ENCODE results near the gene HDHD5. TPM values are rescaled to one million over a fixed set of nuclear protein-coding genes. Genes with fewer than 3 reads are reported as not detected.

The HDHD5 gene
- total RNA-seq, 3 donors from 2014 or later (not counting 1 experiment from before 2014, with no cell fraction given), result 12.0 to 16.5 (median 13.5) TPM

DNA sequence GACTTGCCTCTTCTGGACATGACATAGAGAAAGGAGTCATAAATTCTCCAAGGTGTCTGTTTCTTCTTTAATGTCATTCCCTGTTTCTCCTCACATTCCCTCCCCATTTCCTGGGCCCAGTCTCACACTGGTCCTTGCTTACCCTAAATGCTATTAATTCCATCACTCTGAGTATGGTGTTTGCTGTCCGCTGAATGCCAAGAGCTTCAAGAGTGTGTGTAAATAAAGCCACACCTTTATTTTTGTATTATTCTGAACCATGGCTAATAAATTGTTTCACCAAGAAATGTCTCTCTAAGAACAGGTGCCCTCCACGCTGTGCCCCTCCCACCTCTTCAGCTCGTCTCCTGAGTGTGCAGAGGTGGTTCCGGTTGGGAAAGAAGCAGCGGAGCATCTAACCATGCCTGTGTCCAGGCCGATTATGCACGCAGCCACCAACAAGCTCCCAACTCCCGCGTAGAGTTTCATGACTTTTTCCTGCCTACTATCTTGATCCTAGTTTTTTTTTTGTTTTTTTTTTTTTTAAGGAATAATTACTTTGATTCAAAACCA is 46.5 kb downstream of the HDHD5 start:
- Mint-ChIP-seq H3K36me3 (no peaks in the 10 kb centered on the region), H3K9me3 (no peaks in the 10 kb centered on the region), H3K27me3 (ENCODE audit: low read depth in 2 of 2) (no peaks in the 10 kb centered on the region), H3K4me3 (no peak overlapping the region), H3K4me1 (peaks cover 28 to 52% of the 10 kb centered on the region in 2 donors), H3K27ac (peak overlapping the region; percentile 10)
- no peaks in the 10 kb centered on the region for H3K27me3 ChIP-seq (ENCODE audit: control insufficient read depth, insufficient read depth, low read length)
- peaks cover 31% of the 10 kb centered on the region for H3K4me1 ChIP-seq (ENCODE audit: control insufficient read depth, insufficient read depth, low read length)
- H3K36me3 ChIP-seq (ENCODE audit: control insufficient read depth, insufficient read depth, low read length), result peaks cover 25% of the 10 kb centered on the region
- no peak overlapping the region for H3K4me3 ChIP-seq (ENCODE audit: low read length)
- no peak for ATAC-seq
- intact Hi-C loops (cut with micrococcal nuclease), result no loop called here
- WGBS (ENCODE audit: insufficient coverage), result 93% methylated on average over 9 of the region's 9 CpGs
- no peak for DNase-seq
- no peaks in the 10 kb centered on the region for H3K9me3 ChIP-seq (ENCODE audit: control insufficient read depth, insufficient read depth, low read length)
- H3K27ac ChIP-seq (ENCODE audit: low read length), result no peak overlapping the region
- no peak for TF ChIP-seq CTCF (IDR thresholded peaks at IDR 0.05)

- Mint-ChIP-seq H3K27me3 (ENCODE audit: low read depth in 2 of 2) (no peaks in the 10 kb centered on the region), H3K9me3 (no peaks in the 10 kb centered on the region), H3K4me1 (peaks cover 13 to 45% of the 10 kb centered on the region in 2 donors), H3K27ac (no peak overlapping the region), H3K36me3 (no peaks in the 10 kb centered on the region), H3K4me3 (no peak overlapping the region)
- Histone ChIP-seq H3K4me3 (ENCODE audit: low read length) (no peak overlapping the region), H3K27me3 (ENCODE audit: control insufficient read depth, insufficient read depth, low read length) (no peaks in the 10 kb centered on the region), H3K36me3 (ENCODE audit: control insufficient read depth, insufficient read depth, low read length) (peaks cover 39% of the 10 kb centered on the region), H3K9me3 (ENCODE audit: control insufficient read depth, insufficient read depth, low read length) (no peaks in the 10 kb centered on the region), H3K4me1 (ENCODE audit: control insufficient read depth, insufficient read depth, low read length) (peaks cover 30% of the 10 kb centered on the region), H3K27ac (ENCODE audit: low read length) (no peak overlapping the region)
- no peak for DNase-seq
- intact Hi-C loops (cut with micrococcal nuclease), result no loop called here
- TF ChIP-seq CTCF (IDR thresholded peaks at IDR 0.05), result no peak
- ATAC-seq, result no peak
- 91% methylated on average over 13 of the region's 13 CpGs for WGBS (ENCODE audit: insufficient coverage)
These were observed 48.1 kb downstream of the HDHD5 start for GRCh38 chr22:17110791-17111550.

DNA sequence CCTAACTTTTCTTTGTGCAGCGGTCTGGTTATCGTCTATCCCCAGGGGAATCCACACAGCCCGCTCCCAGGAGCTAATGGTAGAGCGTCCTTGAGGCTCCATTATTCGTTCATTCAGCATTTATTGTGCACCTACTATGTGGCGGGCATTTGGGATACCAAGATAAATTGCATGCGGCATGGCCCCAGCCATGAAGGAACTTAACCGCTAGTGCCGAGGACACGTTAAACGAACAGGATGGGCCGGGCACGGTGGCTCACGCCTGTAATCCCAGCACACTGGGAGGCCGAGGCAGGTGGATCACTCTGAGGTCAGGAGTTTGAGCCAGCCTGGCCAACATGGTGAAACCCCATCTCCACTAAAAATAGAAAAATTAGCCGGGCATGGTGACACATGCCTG is 49.1 kb downstream of the HDHD5 start:
- WGBS (ENCODE audit: insufficient coverage), result 90% methylated on average over 16 of the region's 16 CpGs
- Mint-ChIP-seq H3K4me1 (peaks cover 3 to 39% of the 10 kb centered on the region in 2 donors), H3K9me3 (no peaks in the 10 kb centered on the region), H3K27ac (no peak overlapping the region), H3K36me3 (no peaks in the 10 kb centered on the region), H3K27me3 (ENCODE audit: low read depth in 2 of 2) (no peaks in the 10 kb centered on the region), H3K4me3 (no peak overlapping the region)
- DNase-seq (no peak), ATAC-seq (no peak)
- H3K36me3 ChIP-seq (ENCODE audit: control insufficient read depth, insufficient read depth, low read length), result peaks cover 48% of the 10 kb centered on the region
- H3K27me3 ChIP-seq (ENCODE audit: control insufficient read depth, insufficient read depth, low read length), result no peaks in the 10 kb centered on the region
- H3K4me3 ChIP-seq (ENCODE audit: low read length), result no peak overlapping the region
- no peak overlapping the region for H3K27ac ChIP-seq (ENCODE audit: low read length)
- intact Hi-C loops (cut with micrococcal nuclease), result no loop called here
- H3K4me1 ChIP-seq (ENCODE audit: control insufficient read depth, insufficient read depth, low read length), result peaks cover 26% of the 10 kb centered on the region
- no peaks in the 10 kb centered on the region for H3K9me3 ChIP-seq (ENCODE audit: control insufficient read depth, insufficient read depth, low read length)
- no peak for TF ChIP-seq CTCF (IDR thresholded peaks at IDR 0.05)

Data from natural killer cell (primary cell).